COLO668 (cell line): ENCODE measurements around the gene SPATA25.

Experiments
- DNase-seq: peaks from one replicate; lab custom pipeline; 2025; ENCODE audit not compliant: unreplicated experiment; lab: John Stamatoyannopoulos, UW

Gene SPATA25

DNA sequence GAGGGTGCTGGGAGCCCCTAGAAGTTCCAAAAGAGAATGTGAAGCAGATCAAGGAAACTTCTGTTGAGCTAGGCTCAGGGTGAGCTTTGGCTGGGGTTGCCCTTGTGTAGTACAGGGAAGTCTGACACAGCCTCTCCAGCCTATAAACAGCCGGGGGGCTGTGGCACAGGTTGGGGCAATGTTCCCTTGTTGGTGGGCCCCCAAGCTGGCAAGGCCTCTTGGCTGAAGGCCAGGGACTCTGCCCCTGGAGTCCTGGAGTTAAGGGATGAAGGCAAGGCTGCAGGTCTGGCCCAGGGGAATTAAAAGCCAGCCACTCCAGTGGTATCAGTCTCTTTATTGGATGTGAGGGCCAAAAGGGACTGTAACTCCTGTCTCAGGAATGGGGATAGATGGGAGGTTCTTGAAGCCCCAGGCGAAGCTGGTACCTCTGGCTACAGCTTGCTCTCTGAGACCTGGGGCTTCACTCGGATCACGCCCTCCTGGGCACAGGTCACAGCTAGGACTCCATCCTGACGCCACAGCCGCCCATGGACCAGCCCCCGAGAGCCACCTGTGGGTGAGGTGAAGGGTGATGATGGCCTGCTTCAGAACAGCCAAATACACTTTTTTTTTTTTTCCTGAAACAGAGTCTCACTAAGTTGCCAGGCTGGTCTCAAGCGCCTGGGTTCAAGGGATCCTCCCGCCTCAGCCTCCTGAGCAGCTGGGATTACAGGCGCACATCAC lies 45.9 kb downstream of the SPATA25 start:
- no peak for DNase-seq

DNA sequence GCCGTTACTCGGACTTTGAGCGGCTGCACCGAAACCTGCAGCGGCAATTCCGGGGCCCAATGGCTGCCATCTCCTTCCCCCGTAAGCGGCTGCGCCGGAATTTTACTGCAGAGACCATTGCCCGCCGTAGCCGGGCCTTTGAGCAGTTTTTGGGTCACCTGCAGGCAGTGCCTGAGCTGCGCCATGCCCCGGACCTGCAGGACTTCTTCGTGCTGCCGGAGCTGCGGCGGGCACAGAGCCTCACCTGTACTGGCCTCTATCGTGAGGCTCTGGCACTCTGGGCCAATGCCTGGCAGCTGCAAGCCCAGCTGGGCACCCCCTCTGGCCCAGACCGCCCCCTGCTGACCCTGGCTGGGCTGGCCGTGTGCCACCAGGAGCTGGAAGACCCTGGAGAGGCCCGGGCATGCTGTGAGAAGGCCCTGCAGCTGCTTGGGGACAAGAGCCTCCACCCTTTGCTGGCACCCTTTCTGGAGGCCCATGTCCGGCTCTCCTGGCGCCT lies 46.7 kb downstream of the SPATA25 start:
- no peak for DNase-seq

DNA sequence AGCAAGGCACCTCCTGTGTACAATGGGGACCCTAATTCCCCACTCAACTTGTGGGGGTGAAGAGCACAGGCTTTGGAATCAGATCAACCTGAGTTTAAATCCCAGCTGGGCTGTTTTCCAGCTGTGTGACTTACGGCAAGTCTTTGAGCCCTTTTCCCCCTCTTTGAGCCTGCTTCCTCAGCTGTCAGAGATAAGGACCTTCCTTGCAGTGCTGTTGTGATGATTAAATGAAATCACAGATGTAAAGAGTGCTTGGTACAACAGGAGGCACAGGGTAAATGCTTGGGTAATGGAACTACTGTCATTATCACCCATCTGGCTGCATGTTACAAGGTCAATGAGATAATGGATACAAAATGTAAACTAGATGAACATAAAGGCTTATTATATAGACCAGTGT lies 50.6 kb downstream of the SPATA25 start:
- DNase-seq = no peak
